HG03025 (cell line): ENCODE measurements around the gene ADGB.

ENCODE experiments used
- ATAC-seq: cut with Tn5 transposase; IDR thresholded peaks from one replicate; pipeline ENCODE4 v1.9.1; 2021; ENCODE audit warnings: mild to moderate bottlenecking, moderate library complexity; ENCODE audit not compliant: unreplicated experiment, low FRiP score

ADGB gene

GRCh38 chr6:146859206-146859605 is 260.4 kb downstream of the ADGB start:
- no peak for ATAC-seq

GRCh38 chr6:146859795-146860495 is 261.2 kb downstream of the ADGB start:
- ATAC-seq: no peak

- no peak for ATAC-seq
Observed at GRCh38 chr6:146860583-146860982, 261.8 kb downstream of the ADGB start.

GRCh38 chr6:146861029-146861563 is 262.3 kb downstream of the ADGB start:
- no peak for ATAC-seq

GRCh38 chr6:146861716-146862115 is 262.9 kb downstream of the ADGB start:
- no peak for ATAC-seq

- no peak for ATAC-seq
Observed at GRCh38 chr6:146862508-146862919, 263.7 kb downstream of the ADGB start.

- ATAC-seq: no peak
Observed at GRCh38 chr6:146864300-146864699, 265.5 kb downstream of the ADGB start.

GRCh38 chr6:146864885-146865284 is 266.1 kb downstream of the ADGB start:
- ATAC-seq: no peak
